Loucy (cell line): ENCODE measurements around the gene CYP26B1.

Source experiments
- EZH2phosphoT487 ChIP-seq: fragments of 200-600 bp; IDR thresholded peaks from 2 replicates; pipeline ENCODE4 v1.6.1; 2018; ENCODE audit warnings: antibody characterized with exemption, mild to moderate bottlenecking, moderate library complexity, borderline replicate concordance
- TF ChIP-seq, protein P1 (sequence below): fragments of 200-600 bp; sonication (generic); conservative IDR thresholded peaks from 2 replicates; pipeline ENCODE4 v1.5.1; 2014; ENCODE audit warnings: mild to moderate bottlenecking, antibody characterized with exemption, low read length

DNA sequence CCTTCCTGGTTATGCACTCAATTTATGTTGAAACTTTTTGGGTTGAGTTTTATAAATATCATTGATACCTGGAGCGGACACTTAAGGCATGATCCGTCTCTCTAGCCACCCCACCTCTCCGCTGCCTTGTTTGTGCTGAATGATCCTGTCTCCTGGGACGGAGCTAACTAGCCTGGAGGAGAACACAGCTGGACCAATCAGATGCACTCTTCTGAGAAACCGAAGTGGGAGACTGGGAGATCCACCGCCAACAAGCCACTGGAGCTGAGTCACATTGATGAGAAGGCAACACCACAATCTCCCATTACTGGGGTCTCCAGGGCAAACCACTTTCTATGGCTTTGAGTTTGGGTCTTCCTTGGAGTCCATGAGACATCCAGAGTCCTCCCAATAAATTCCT is 29.3 kb downstream of the CYP26B1 start:
- TF ChIP-seq, protein P1, sequence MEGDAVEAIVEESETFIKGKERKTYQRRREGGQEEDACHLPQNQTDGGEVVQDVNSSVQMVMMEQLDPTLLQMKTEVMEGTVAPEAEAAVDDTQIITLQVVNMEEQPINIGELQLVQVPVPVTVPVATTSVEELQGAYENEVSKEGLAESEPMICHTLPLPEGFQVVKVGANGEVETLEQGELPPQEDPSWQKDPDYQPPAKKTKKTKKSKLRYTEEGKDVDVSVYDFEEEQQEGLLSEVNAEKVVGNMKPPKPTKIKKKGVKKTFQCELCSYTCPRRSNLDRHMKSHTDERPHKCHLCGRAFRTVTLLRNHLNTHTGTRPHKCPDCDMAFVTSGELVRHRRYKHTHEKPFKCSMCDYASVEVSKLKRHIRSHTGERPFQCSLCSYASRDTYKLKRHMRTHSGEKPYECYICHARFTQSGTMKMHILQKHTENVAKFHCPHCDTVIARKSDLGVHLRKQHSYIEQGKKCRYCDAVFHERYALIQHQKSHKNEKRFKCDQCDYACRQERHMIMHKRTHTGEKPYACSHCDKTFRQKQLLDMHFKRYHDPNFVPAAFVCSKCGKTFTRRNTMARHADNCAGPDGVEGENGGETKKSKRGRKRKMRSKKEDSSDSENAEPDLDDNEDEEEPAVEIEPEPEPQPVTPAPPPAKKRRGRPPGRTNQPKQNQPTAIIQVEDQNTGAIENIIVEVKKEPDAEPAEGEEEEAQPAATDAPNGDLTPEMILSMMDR: no peak
- no peak for TF ChIP-seq EZH2phosphoT487
